HG03045 (cell line): Measurements from ENCODE around the gene KRT71.

ENCODE experiments used
- ATAC-seq: cut with Tn5 transposase; IDR thresholded peaks from one replicate; pipeline ENCODE4 v1.9.1; 2021; ENCODE audit warnings: mild to moderate bottlenecking, moderate library complexity; ENCODE audit not compliant: unreplicated experiment

The KRT71 gene

DNA sequence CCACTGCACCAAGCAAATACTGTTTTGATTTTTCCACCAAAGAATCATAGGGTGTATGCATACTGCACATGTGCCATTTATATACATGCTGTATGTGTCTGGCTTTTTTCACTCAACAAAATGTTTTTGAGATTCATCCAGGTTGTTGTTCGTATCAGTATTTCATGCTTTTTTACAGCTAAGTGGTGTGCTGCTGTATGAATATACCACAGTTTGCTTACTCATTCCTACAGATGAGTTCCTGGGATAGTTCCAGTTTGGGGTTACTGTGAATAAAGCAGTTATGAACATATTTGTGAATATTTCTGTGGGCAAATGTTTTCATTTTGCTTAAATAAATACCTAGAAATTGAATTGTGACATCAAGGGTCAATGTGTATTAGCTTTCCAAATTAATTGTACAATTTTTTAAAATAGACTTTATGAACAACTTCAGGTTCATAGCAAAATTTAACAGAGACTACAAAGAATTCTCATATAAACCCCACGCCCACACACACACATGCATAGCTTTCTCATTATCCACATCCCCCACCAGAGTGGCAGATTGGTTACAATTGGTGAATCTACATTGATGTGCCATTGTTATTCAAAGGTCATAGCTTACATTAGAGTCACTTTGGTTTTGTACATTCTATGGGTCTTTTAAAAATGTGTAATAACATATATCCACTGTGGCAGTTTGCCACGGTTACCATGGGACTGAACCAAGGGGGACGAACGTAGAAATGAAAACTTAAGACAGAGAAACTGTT is 53.0 kb downstream of the KRT71 start:
- ATAC-seq, result no peak

DNA sequence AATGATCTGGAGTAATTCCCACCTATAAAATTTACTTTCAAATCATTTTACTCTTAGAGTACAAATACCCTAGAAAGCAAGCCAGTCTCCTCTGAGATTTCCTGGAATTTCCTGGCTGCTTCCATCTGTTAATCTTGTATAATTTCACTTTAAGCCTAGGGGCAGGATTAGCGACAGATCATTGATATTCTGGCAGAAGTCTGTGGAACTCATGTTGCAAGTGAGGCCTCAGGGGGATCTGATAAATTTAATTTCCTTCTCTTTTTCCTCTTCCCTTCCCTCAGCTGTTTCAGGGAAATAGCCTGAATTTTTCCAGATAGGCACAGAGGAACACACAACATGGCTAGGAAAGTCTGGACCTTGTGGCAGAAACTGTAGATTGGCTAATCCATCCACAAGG is 54.0 kb downstream of the KRT71 start:
- no peak for ATAC-seq

DNA sequence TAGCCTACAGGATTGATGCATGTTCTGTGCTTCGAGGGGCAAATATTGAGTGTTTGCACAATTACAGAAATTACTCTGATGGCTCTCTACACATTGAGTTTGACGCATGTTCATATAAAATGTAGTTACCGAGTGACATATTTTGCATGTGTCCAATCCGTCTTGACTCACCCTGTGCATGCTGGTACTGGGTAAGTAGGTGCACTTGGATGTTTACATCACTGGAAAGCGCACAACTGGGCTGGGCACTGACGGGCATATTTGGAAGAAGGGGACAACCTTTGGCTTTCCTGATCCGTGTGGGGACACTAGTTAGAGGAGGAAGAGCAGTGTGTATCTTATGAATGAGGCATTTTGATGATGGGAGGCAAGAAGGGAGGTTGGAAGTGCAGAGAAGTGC is 55.0 kb downstream of the KRT71 start:
- no peak for ATAC-seq

DNA sequence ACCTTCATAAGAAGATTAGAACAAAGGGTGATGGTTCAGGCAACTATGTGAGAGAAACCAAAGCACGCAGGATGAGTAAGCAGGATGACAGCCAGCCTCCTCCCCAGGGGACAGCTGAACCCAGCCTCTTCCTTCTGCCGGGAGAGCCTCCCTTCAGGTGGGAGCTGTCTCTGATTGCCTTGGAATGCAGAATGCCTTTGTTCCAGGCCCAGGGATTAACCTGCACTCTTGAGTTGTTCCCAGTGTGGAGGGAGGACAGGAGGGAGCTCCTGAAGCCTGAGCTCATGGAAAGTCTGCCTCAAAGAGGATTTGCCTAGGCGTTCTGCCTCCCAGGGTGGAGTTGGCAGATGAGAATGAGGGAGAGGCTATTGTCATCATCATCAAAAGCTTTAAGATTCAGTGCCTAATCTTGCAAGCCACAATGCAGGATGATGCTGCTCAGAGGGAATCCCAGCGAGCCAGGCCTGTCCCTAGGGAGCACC is 56.3 kb downstream of the KRT71 start:
- no peak for ATAC-seq

DNA sequence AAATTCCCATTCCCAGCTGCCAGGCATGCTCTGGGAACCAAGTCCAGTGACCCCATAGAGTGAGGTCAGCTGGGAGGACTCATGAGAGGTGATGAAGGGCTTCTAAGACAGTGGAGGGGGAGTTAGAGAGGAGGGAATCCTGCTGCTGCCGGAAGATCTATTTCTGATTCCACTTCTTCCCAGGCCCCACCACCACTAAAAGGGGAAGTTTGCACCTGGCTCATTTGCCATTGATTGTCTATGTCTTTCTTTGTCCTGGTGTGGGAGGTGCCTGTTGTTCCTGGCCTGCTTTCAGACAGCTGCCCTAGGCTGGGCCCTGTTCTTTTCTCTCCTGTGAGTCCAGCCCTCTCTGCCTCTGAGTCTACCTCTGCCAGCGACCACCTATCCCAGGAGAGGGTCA is 56.9 kb downstream of the KRT71 start:
- no peak for ATAC-seq

DNA sequence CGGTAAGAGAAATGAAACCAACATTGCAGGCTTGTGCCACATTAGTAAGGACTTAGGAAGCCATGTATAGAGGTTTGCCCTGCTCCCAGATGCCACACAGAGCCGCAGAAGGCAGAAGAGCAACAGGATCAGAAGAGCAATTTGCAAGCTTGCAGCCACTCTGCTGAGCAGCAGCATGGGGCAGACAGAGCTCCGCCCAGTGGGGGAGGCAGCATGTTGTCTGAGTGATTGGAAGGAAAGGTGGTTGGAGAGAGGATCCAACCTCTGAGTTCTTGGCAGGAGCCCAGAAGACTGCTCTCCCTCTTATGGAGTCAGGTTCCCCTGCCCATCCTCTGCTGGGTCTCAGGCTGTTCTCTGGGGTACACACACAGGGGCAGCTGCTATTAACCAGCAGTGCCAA is 57.6 kb downstream of the KRT71 start:
- no peak for ATAC-seq

DNA sequence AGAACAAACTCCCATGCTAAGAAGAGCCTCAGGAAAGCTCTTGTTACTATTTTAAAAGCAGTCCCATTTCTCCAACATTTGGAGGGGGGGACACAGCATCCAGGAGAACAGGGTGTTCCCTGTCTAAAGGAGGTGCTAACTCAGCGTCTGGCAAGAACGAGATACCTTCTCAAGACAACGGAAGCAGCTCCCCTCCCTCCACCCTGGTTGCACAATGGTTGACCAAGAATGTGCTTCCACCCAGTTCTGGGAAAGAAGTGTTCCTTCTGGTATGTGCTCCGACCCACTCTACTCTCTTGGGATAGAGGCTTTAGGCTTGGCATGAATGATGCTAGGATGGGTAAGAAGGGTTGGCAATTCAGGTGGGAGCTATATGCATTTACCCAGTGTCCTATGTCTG is 58.4 kb downstream of the KRT71 start:
- no peak for ATAC-seq

DNA sequence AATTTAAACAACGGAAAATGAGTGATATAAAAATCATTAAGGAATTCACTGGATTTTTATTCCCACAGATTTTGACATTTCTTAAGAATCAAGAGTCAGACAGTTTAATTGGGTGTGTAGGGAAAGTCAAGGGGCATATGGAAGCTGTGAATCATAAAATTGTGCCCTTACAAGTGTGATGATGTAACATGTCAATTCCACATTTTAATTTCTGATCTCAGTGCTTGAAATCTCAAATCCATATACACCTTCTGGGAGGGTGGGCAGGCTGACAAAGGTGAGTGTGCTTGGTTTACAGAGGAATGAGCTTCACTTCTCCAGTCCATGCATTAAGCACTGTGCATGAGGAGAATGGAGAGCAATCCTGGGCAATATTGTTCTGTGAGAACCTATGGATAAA is 58.8 kb downstream of the KRT71 start:
- ATAC-seq, result no peak
